ENCODE data around the gene PUM1. TPM values are rescaled to one million over a fixed set of nuclear protein-coding genes. Genes with fewer than 3 reads are reported as not detected.

PUM1 gene
- total and polyA plus RNA-seq, 2 of the 4 experiments (the other 2 are of a cell fraction), result 75.4 to 137 TPM

DNA sequence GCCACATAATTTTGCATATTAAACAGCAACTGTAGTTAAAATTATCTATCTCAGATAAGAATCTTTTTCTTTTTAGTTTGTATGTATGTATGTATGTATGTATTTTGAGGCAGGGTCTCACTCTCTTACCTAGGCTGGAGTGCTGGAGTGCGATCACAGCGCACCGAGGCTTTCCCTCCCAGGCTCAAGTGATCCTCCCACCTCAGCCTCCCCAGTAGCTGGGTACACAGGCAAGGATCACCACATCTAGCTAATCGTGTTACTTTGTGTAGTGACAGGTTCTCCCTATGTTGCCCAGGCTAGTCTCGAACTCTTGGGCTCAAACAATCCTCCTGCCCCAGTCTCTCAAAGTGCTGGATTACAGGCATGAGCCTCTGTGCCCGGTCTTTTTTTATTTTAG is 30.5 kb upstream of the PUM1 start:
- H3K4me2 ChIP-seq (ENCODE audit: low read depth, low read length), result no peak overlapping the region
- no peaks in the 10 kb centered on the region for H3K27me3 ChIP-seq (ENCODE audit: control insufficient read depth, insufficient read depth, low read length)
- no peak overlapping the region for H2BK15ac ChIP-seq (ENCODE audit: low read depth, low read length)
- peak overlapping the region; percentile 21; the same call in 1 of the 2 replicates for H4K5ac ChIP-seq (ENCODE audit: low read depth, low read length)
- H3K18ac ChIP-seq (ENCODE audit: low read depth, low read length), result peak overlapping the region; percentile 80; the same call in 1 of the 2 replicates
- H3K9me1 ChIP-seq (ENCODE audit: insufficient read depth, low read length), result peaks cover 10% of the 10 kb centered on the region
- peak overlapping the region; percentile 61; the same call in 1 of the 2 replicates for H2BK20ac ChIP-seq (ENCODE audit: low read depth, low read length)
- H3K4ac ChIP-seq (ENCODE audit: low read depth, low read length), result peak overlapping the region; percentile 48; the same call in 1 of the 2 replicates
- ATAC-seq (ENCODE audit: low read depth), result no peak
- H2AK5ac ChIP-seq (ENCODE audit: low read depth, low read length), result peak overlapping the region; percentile 70; the same call in 1 of the 2 replicates
- dilution Hi-C loops (cut with HindIII; ENCODE audit: low sequenced_read_pairs, unreplicated experiment) (no loop called here), in situ Hi-C loops (cut with MboI; ENCODE audit: low sequenced_read_pairs) (no loop called here), intact Hi-C loops (cut with micrococcal nuclease) (no loop called here)
- no peak overlapping the region for H3K23ac ChIP-seq (ENCODE audit: low read depth, low read length)
- DNase-seq, result no peak
- no peak overlapping the region for H4K91ac ChIP-seq (ENCODE audit: insufficient read depth, low read depth, low read length)
- no peaks in the 10 kb centered on the region for H3K36me3 ChIP-seq (ENCODE audit: control insufficient read depth, insufficient read depth, low read length)
- ChIA-PET POLR2A (ENCODE audit: unreplicated experiment) (no interaction called here), CTCF (no interaction called here)
- TF ChIP-seq, protein P1, sequence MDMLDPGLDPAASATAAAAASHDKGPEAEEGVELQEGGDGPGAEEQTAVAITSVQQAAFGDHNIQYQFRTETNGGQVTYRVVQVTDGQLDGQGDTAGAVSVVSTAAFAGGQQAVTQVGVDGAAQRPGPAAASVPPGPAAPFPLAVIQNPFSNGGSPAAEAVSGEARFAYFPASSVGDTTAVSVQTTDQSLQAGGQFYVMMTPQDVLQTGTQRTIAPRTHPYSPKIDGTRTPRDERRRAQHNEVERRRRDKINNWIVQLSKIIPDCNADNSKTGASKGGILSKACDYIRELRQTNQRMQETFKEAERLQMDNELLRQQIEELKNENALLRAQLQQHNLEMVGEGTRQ (IDR thresholded peaks at IDR 0.05; ENCODE audit: low read depth, low read length), result no peak
- TF ChIP-seq, protein P2, sequence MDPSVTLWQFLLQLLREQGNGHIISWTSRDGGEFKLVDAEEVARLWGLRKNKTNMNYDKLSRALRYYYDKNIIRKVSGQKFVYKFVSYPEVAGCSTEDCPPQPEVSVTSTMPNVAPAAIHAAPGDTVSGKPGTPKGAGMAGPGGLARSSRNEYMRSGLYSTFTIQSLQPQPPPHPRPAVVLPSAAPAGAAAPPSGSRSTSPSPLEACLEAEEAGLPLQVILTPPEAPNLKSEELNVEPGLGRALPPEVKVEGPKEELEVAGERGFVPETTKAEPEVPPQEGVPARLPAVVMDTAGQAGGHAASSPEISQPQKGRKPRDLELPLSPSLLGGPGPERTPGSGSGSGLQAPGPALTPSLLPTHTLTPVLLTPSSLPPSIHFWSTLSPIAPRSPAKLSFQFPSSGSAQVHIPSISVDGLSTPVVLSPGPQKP (IDR thresholded peaks at IDR 0.05; ENCODE audit: borderline replicate concordance, low read depth, low read length), result no peak
- TF ChIP-seq, protein P3, sequence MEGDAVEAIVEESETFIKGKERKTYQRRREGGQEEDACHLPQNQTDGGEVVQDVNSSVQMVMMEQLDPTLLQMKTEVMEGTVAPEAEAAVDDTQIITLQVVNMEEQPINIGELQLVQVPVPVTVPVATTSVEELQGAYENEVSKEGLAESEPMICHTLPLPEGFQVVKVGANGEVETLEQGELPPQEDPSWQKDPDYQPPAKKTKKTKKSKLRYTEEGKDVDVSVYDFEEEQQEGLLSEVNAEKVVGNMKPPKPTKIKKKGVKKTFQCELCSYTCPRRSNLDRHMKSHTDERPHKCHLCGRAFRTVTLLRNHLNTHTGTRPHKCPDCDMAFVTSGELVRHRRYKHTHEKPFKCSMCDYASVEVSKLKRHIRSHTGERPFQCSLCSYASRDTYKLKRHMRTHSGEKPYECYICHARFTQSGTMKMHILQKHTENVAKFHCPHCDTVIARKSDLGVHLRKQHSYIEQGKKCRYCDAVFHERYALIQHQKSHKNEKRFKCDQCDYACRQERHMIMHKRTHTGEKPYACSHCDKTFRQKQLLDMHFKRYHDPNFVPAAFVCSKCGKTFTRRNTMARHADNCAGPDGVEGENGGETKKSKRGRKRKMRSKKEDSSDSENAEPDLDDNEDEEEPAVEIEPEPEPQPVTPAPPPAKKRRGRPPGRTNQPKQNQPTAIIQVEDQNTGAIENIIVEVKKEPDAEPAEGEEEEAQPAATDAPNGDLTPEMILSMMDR (conservative IDR thresholded peaks at IDR 0.05; ENCODE audit: low read depth, low read length), result no peak
- TF ChIP-seq CEBPB (IDR thresholded peaks at IDR 0.05; ENCODE audit: low read depth, low read length) (no peak), RFX5 (IDR thresholded peaks at IDR 0.05; ENCODE audit: low read depth, low read length) (no peak), FOS (IDR thresholded peaks at IDR 0.05; ENCODE audit: low read depth, low read length) (no peak), MAFK (IDR thresholded peaks at IDR 0.05; ENCODE audit: low read depth, low read length) (no peak), POLR2A (IDR thresholded peaks at IDR 0.05; ENCODE audit: low read depth, low read length) (no peak), BHLHE40 (IDR thresholded peaks at IDR 0.05; ENCODE audit: low read depth, low read length) (no peak), MAZ (IDR thresholded peaks at IDR 0.05; ENCODE audit: borderline replicate concordance, low read depth, low read length) (no peak)
- no peak overlapping the region for H3K56ac ChIP-seq (ENCODE audit: extremely low read depth, insufficient read depth, low read length)
- peak overlapping the region in 1 of 2 experiments; percentile 4; a peak in 1 of 4 replicates for H4K8ac ChIP-seq (ENCODE audit: low read depth in 2 of 2, low read length in 2 of 2)
- no CpG with 5 or more reads among the region's 6 CpGs for WGBS, 2 experiments (ENCODE audit: extremely low coverage in 2 of 2, insufficient read length in 1 of 2)
- H3K4me3 ChIP-seq (ENCODE audit: insufficient read depth, low read depth, low read length), result no peak overlapping the region
- peaks cover 9% of the 10 kb centered on the region for H3K4me1 ChIP-seq (ENCODE audit: control insufficient read depth, insufficient read depth, low read length)
- peak overlapping the region; percentile 28 for H2AK9ac ChIP-seq (replicated peaks; ENCODE audit: low read depth, low read length, poor library complexity)
- no peak overlapping the region for H2BK5ac ChIP-seq (ENCODE audit: low read depth, low read length, poor library complexity, severe bottlenecking)
- no TSS peak for BruUV-seq (replicated peaks)
- H3K9ac ChIP-seq (ENCODE audit: low read depth, low read length), result no peak overlapping the region
- peak overlapping the region; percentile 52; the same call in 1 of the 2 replicates for H3K27ac ChIP-seq (ENCODE audit: insufficient read depth, low read length)
- H3K9me3 ChIP-seq (ENCODE audit: control insufficient read depth, insufficient read depth, low read length), result no peaks in the 10 kb centered on the region
- H3K79me1 ChIP-seq (ENCODE audit: low read depth in 1 of 2, low read length in 2 of 2), result no peaks in the 10 kb centered on the region
- no peak overlapping the region for H3K14ac ChIP-seq (replicated peaks; ENCODE audit: low read depth, low read length)
- no peaks in the 10 kb centered on the region for H4K20me1 ChIP-seq (ENCODE audit: insufficient read depth, low read length)
- H2AFZ ChIP-seq (replicated peaks; ENCODE audit: low read length, poor library complexity), result no peak overlapping the region
- H2BK120ac ChIP-seq (ENCODE audit: low read depth, low read length), result peak overlapping the region; percentile 70

All from IMR-90 (cell line).